ENCODE data around the gene CALR. TPM values are rescaled to one million over a fixed set of nuclear protein-coding genes. Genes with fewer than 3 reads are reported as not detected.

The CALR gene
- total RNA-seq, 3 donors from 2014 or later (not counting 1 experiment from before 2014, with no cell fraction given): 588 to 813 (median 763) TPM

DNA sequence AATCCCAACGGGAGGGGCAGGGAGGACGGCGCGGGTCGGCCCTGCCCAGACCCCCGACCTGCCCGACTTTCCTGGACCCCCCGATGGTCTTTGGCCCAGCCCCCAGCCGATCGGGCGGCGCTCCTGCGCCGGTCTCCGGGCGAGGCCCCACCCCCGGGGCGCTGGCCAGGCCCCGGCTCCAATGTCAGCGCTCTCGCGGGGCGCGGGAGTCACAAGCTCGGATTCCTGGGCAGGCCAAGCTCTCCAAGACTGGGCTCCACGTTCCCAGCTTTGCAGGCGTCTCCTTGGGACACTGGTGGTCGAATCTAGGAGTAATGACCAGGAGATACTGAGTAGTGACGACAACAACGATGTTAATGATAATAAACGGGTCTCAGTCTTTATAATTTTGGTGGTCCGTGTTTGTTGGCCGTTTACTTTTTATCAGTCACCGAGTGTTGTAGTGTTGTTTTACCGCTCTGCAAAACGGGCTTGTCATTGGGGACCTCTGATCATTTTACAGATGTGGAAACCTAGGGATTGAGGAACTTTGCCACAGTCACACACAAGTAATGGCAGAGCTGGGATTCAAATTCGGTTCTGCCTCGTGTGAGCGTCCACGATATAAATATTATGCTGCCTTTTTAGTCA, 7.8 kb downstream of the CALR start:
- H3K36me3 ChIP-seq (ENCODE audit: control insufficient read depth, insufficient read depth, low read length): peaks cover 70% of the 10 kb centered on the region
- H3K36me3 Mint-ChIP-seq: no peaks in the 10 kb centered on the region
- TF ChIP-seq, protein P1, sequence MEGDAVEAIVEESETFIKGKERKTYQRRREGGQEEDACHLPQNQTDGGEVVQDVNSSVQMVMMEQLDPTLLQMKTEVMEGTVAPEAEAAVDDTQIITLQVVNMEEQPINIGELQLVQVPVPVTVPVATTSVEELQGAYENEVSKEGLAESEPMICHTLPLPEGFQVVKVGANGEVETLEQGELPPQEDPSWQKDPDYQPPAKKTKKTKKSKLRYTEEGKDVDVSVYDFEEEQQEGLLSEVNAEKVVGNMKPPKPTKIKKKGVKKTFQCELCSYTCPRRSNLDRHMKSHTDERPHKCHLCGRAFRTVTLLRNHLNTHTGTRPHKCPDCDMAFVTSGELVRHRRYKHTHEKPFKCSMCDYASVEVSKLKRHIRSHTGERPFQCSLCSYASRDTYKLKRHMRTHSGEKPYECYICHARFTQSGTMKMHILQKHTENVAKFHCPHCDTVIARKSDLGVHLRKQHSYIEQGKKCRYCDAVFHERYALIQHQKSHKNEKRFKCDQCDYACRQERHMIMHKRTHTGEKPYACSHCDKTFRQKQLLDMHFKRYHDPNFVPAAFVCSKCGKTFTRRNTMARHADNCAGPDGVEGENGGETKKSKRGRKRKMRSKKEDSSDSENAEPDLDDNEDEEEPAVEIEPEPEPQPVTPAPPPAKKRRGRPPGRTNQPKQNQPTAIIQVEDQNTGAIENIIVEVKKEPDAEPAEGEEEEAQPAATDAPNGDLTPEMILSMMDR (IDR thresholded peaks at IDR 0.05): no peak
- intact Hi-C loops (cut with micrococcal nuclease): no loop called here
- H3K4me1 ChIP-seq (ENCODE audit: control insufficient read depth, insufficient read depth, low read length): peaks cover 38% of the 10 kb centered on the region
- H3K27me3 Mint-ChIP-seq (ENCODE audit: low read depth in 2 of 2): no peaks in the 10 kb centered on the region
- peak overlapping the region; percentile 89 for H3K4me3 Mint-ChIP-seq
- peak in 1 of 2 donors; percentile 66 for DNase-seq
- H3K27ac ChIP-seq (ENCODE audit: low read length): peak overlapping the region; percentile 77
- 2% methylated on average over 40 of the region's 40 CpGs for WGBS (ENCODE audit: insufficient coverage)
- ATAC-seq: peak; percentile 47 to 64 (median 57)
- peaks cover 27 to 33% of the 10 kb centered on the region in 2 donors for H3K4me1 Mint-ChIP-seq
- no peaks in the 10 kb centered on the region for H3K9me3 Mint-ChIP-seq
- no peaks in the 10 kb centered on the region for H3K27me3 ChIP-seq (ENCODE audit: control insufficient read depth, insufficient read depth, low read length)
- peak overlapping the region; percentile 57 for H3K4me3 ChIP-seq (ENCODE audit: low read length)
- no peaks in the 10 kb centered on the region for H3K9me3 ChIP-seq (ENCODE audit: control insufficient read depth, insufficient read depth, low read length)
- H3K27ac Mint-ChIP-seq: peak overlapping the region; percentile 94

DNA sequence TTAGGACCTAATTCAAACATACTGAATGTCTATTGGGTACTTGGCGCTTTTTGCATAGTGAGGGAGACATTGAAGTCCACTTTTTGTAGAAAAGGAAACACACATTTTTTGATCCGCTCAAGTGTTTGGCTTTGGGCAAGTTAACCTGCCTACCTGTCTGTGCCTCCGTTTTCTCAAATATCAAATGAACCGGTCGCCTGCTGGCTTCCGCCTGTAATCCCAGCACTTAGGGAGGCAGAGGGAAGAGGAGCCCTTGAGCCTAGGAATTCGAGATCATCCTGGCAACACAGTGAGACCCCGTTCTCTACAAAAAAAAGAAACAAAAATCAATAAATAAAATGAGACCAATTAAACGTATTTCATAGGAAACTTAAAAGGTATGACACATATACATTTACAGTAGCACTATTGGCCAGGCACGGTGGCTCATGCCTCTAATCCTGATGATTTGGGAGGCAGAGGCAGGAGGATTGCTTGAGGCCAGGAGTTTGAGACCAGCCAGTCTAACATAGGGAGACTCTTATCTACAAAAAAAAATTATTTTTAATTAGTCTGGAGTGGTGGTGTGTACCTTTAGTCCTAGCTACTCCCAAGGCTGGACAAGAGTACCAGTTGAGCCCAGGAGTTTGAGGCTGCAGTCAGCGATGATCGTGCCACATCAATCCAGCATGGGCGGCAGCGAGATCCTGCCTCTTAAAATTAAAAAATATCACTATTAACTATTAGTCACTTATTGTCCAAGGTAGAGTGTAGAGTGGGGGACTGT, 8.5 kb downstream of the CALR start:
- Histone ChIP-seq H3K9me3 (ENCODE audit: control insufficient read depth, insufficient read depth, low read length) (no peaks in the 10 kb centered on the region), H3K36me3 (ENCODE audit: control insufficient read depth, insufficient read depth, low read length) (peaks cover 68% of the 10 kb centered on the region), H3K4me3 (ENCODE audit: low read length) (peak overlapping the region; percentile 57), H3K27ac (ENCODE audit: low read length) (peak overlapping the region; percentile 77), H3K27me3 (ENCODE audit: control insufficient read depth, insufficient read depth, low read length) (no peaks in the 10 kb centered on the region), H3K4me1 (ENCODE audit: control insufficient read depth, insufficient read depth, low read length) (peaks cover 34% of the 10 kb centered on the region)
- no peaks in the 10 kb centered on the region for H3K27me3 Mint-ChIP-seq (ENCODE audit: low read depth in 2 of 2)
- DNase-seq (no peak), ATAC-seq (no peak)
- H3K4me1 Mint-ChIP-seq: peaks cover 27 to 33% of the 10 kb centered on the region in 2 donors
- WGBS (ENCODE audit: insufficient coverage): 87% methylated on average over 8 of the region's 14 CpGs
- peak overlapping the region; percentile 94 for H3K27ac Mint-ChIP-seq
- no peaks in the 10 kb centered on the region for H3K9me3 Mint-ChIP-seq
- intact Hi-C loops (cut with micrococcal nuclease): no loop called here
- peak overlapping the region; percentile 89 for H3K4me3 Mint-ChIP-seq
- TF ChIP-seq, protein P1 (IDR thresholded peaks at IDR 0.05): no peak
- no peaks in the 10 kb centered on the region for H3K36me3 Mint-ChIP-seq

DNA sequence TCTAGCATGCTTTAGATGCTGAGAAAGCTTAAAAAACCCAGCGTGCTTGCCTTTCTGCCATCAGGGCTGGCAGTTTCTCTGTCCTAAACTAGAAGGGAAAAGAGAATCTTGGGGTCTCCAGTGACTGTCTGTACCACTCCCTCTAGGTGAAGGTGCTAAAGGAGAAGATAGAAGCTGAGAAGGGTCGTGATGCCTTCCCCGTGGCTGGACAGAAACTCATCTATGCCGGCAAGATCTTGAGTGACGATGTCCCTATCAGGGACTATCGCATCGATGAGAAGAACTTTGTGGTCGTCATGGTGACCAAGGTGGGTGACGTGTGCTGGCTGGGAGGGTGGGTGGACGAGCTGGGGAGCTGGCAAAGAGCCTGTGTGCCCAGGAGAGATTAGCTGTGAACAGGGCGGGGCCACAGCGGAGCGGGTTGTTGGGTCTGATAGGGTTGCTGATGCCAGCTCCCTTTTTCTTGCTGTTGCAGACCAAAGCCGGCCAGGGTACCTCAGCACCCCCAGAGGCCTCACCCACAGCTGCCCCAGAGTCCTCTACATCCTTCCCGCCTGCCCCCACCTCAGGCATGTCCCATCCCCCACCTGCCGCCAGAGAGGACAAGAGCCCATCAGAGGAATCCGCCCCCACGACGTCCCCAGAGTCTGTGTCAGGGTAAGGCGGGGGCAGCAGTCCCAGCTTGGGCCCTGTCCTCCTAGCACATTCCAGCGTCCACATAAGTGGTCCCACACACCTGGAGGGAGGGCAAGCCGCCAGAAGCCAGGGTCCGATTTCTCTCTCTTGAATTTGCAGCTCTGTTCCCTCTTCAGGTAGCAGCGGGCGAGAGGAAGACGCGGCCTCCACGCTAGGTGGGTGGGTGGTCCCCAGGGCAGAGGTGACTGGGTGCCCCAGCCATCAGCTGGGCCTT, 9.5 kb downstream of the CALR start:
- Mint-ChIP-seq H3K27me3 (ENCODE audit: low read depth in 2 of 2) (no peaks in the 10 kb centered on the region), H3K4me3 (no peak overlapping the region), H3K36me3 (no peaks in the 10 kb centered on the region), H3K4me1 (peaks cover 25 to 27% of the 10 kb centered on the region in 2 donors), H3K9me3 (no peaks in the 10 kb centered on the region), H3K27ac (peak overlapping the region; percentile 26 to 44)
- 96% methylated on average over 28 of the region's 28 CpGs for WGBS (ENCODE audit: insufficient coverage)
- TF ChIP-seq, protein P1 (IDR thresholded peaks at IDR 0.05): no peak
- Histone ChIP-seq H3K4me3 (ENCODE audit: low read length) (no peak overlapping the region), H3K36me3 (ENCODE audit: control insufficient read depth, insufficient read depth, low read length) (peaks cover 67% of the 10 kb centered on the region), H3K4me1 (ENCODE audit: control insufficient read depth, insufficient read depth, low read length) (peaks cover 34% of the 10 kb centered on the region), H3K9me3 (ENCODE audit: control insufficient read depth, insufficient read depth, low read length) (no peaks in the 10 kb centered on the region), H3K27ac (ENCODE audit: low read length) (no peak overlapping the region), H3K27me3 (ENCODE audit: control insufficient read depth, insufficient read depth, low read length) (no peaks in the 10 kb centered on the region)
- intact Hi-C loops (cut with micrococcal nuclease): no loop called here
- DNase-seq (no peak), ATAC-seq (no peak)
